GM12865 (cell line): ENCODE data around the gene MGAT5.

Source experiments
- DNase-seq: peaks from one replicate; pipeline ENCODE4 v3.0.0; 2010; ENCODE audit warnings: low read depth
- H3K4me3 ChIP-seq: 2 replicates; pipeline ENCODE4 v1.5.1; 2011; ENCODE audit warnings: mild to moderate bottlenecking, low read depth, low read length, control low read depth
- CTCF ChIP-seq: IDR thresholded peaks from 2 replicates; pipeline ENCODE4 v1.5.1; 2011; ENCODE audit warnings: low read length, control low read depth, low read depth, inconsistent platforms; ENCODE audit not compliant: insufficient read depth; ENCODE audit errors: missing control alignments

MGAT5 gene

GRCh38 chr2:134446383-134447017 is 192.6 kb downstream of the MGAT5 start:
- no peak for DNase-seq
- TF ChIP-seq CTCF, result no peak
- no peak overlapping the region for H3K4me3 ChIP-seq

GRCh38 chr2:134447669-134448068 is 193.8 kb downstream of the MGAT5 start:
- no peak for DNase-seq
- TF ChIP-seq CTCF, result no peak
- no peak overlapping the region for H3K4me3 ChIP-seq

- H3K4me3 ChIP-seq, result no peak overlapping the region
- no peak for DNase-seq
- no peak for TF ChIP-seq CTCF
Observed at GRCh38 chr2:134448650-134449049, 194.8 kb downstream of the MGAT5 start.

- no peak for DNase-seq
- TF ChIP-seq CTCF, result no peak
- H3K4me3 ChIP-seq, result no peak overlapping the region
Observed at GRCh38 chr2:134449157-134449556, 195.3 kb downstream of the MGAT5 start.

GRCh38 chr2:134449751-134450513 is 196.1 kb downstream of the MGAT5 start:
- no peak for DNase-seq
- H3K4me3 ChIP-seq, result no peak overlapping the region
- no peak for TF ChIP-seq CTCF

DNA sequence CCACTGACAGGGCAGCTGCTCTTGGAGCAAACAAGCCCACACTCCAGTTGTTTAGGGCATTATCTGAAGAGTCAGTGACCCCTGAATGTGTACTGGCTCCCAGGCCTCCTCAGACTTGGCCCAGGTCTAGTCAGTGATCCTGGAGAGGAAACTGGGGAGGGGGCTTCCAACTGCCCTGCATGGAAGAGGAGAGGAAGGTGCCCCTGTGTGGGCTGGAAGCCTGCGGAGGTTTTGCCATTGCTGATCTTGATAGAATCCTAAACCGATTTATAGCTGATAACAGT is 197.4 kb downstream of the MGAT5 start:
- no peak overlapping the region for H3K4me3 ChIP-seq
- TF ChIP-seq CTCF, result no peak

GRCh38 chr2:134452042-134452733 is 198.3 kb downstream of the MGAT5 start:
- H3K4me3 ChIP-seq, result no peak overlapping the region
- no peak for DNase-seq

More for the DNA sequence above, 197.4 kb downstream of the MGAT5 start:
- no peak for DNase-seq

More at GRCh38 chr2:134452042-134452733, 198.3 kb downstream of the MGAT5 start:
- no peak for TF ChIP-seq CTCF
